Skeletal muscle cell (primary cell): ENCODE measurements around the gene ZNF329.

ENCODE experiments used
- DNase-seq: peaks from one replicate; pipeline ENCODE4 v3.0.0-alpha.2; 2010; ENCODE audit warnings: low read depth
- H3K4me3 ChIP-seq: 2 replicates; pipeline ENCODE4 v1.5.1; 2011; ENCODE audit warnings: low read depth, mild to moderate bottlenecking, control low read depth, low read length, moderate library complexity

ZNF329 gene

GRCh38 chr19:58128041-58128685, 22.4 kb downstream of the ZNF329 start:
- DNase-seq, result no peak
- no peak overlapping the region for H3K4me3 ChIP-seq

- no peak overlapping the region for H3K4me3 ChIP-seq
Observed at GRCh38 chr19:58123354-58123753, 27.2 kb downstream of the ZNF329 start.

GRCh38 chr19:58118979-58119733, 31.4 kb downstream of the ZNF329 start:
- H3K4me3 ChIP-seq, result no peak overlapping the region

More at GRCh38 chr19:58123354-58123753, 27.2 kb downstream of the ZNF329 start:
- DNase-seq, result no peak

GRCh38 chr19:58117841-58118575, 32.6 kb downstream of the ZNF329 start:
- peak overlapping the region; percentile 27 for H3K4me3 ChIP-seq
- DNase-seq, result no peak

More at GRCh38 chr19:58118979-58119733, 31.4 kb downstream of the ZNF329 start:
- no peak for DNase-seq

GRCh38 chr19:58108546-58108817, 42.1 kb downstream of the ZNF329 start:
- no peak for DNase-seq
- H3K4me3 ChIP-seq, result no peak overlapping the region

GRCh38 chr19:58107778-58108545, 42.6 kb downstream of the ZNF329 start:
- no peak for DNase-seq
- H3K4me3 ChIP-seq, result no peak overlapping the region

- peak overlapping the region; percentile 93 for H3K4me3 ChIP-seq
- no peak for DNase-seq
Observed at GRCh38 chr19:58098682-58098998, 51.9 kb downstream of the ZNF329 start.

GRCh38 chr19:58097781-58098681, 52.6 kb downstream of the ZNF329 start, which contains the start of gene ZSCAN18:
TSS of gene ZSCAN18 (minus strand) at chr19:58098231. CDS start at chr19:58090267, 7,964 bp downstream.
- H3K4me3 ChIP-seq, result peak within 1 kb of the TSS; percentile 93
- DNase-seq, result peak; percentile 86

- no peak for DNase-seq
- peak overlapping the region; percentile 93 for H3K4me3 ChIP-seq
Observed at GRCh38 chr19:58097349-58097748, 53.2 kb downstream of the ZNF329 start.

GRCh38 chr19:58096884-58097283, 53.7 kb downstream of the ZNF329 start:
- H3K4me3 ChIP-seq, result peak overlapping the region; percentile 93

GRCh38 chr19:58095328-58095727, 55.3 kb downstream of the ZNF329 start:
- no peak for DNase-seq
- no peak overlapping the region for H3K4me3 ChIP-seq

More at GRCh38 chr19:58096884-58097283, 53.7 kb downstream of the ZNF329 start:
- DNase-seq, result no peak

- no peak overlapping the region for H3K4me3 ChIP-seq
- no peak for DNase-seq
Observed at GRCh38 chr19:58093071-58093470, 57.5 kb downstream of the ZNF329 start.

GRCh38 chr19:58091251-58091995, 59.2 kb downstream of the ZNF329 start:
- H3K4me3 ChIP-seq, result no peak overlapping the region
- no peak for DNase-seq

- no peak overlapping the region for H3K4me3 ChIP-seq
- no peak for DNase-seq
Observed at GRCh38 chr19:58089846-58090245, 60.7 kb downstream of the ZNF329 start.

GRCh38 chr19:58088521-58089052, 62.0 kb downstream of the ZNF329 start:
- DNase-seq, result no peak
- H3K4me3 ChIP-seq, result no peak overlapping the region

GRCh38 chr19:58086825-58087710, 63.5 kb downstream of the ZNF329 start:
- DNase-seq, result no peak
- no peak overlapping the region for H3K4me3 ChIP-seq

GRCh38 chr19:58085348-58085875, 65.2 kb downstream of the ZNF329 start:
- no peak overlapping the region for H3K4me3 ChIP-seq
- no peak for DNase-seq
